H1 (cell line): ENCODE measurements around the gene YY1AP1. TPM values are rescaled to one million over a fixed set of nuclear protein-coding genes. Genes with fewer than 3 reads are reported as not detected.

ENCODE experiments used
- CTCF ChIA-PET: fragments of 300-600 bp; sonication (Branson Sonifier 250); formaldehyde crosslinking; loops from one replicate; lab custom pipeline; 2021; ENCODE audit not compliant: partially characterized antibody; lab: Charles Lee
- POLR2A ChIA-PET: fragments of 300-600 bp; sonication (Branson Sonifier 250); formaldehyde crosslinking; loops from one replicate; lab custom pipeline; 2021; ENCODE audit warnings: inconsistent platforms; ENCODE audit not compliant: partially characterized antibody; lab: Charles Lee
- DNase-seq, 2 experiments: peaks; one replicate each; pipeline versions ENCODE4 v3.0.0 to v3.0.0-alpha.2; 2010 to 2022; ENCODE audit warnings: low spot score in 2 of 2, low read depth in 1 of 2, mixed read lengths in 1 of 2
- FAIRE-seq: peaks from 2 replicates; lab custom pipeline; 2011; peaks lifted over from hg19 to GRCh38; lab: Jason Lieb, UNC
- H2AFZ ChIP-seq: 2 replicates; pipeline ENCODE4 v1.8.1; 2012; ENCODE audit warnings: low read length, inconsistent platforms
- H2AK5ac ChIP-seq: 2 replicates; pipeline ENCODE4 v1.6.1; 2013; ENCODE audit warnings: low read depth, low read length
- H2BK120ac ChIP-seq: replicated peaks from 2 replicates; pipeline ENCODE3; 2013; ENCODE audit warnings: low read depth, low read length, inconsistent platforms
- H2BK12ac ChIP-seq: 2 replicates; pipeline ENCODE4 v1.6.1; 2013; ENCODE audit warnings: low read depth, low read length
- H2BK15ac ChIP-seq: 2 replicates; pipeline ENCODE4 v1.6.1; 2013; ENCODE audit warnings: low read length
- H2BK20ac ChIP-seq: 2 replicates; pipeline ENCODE4 v1.6.1; 2013; ENCODE audit warnings: low read length
- H2BK5ac ChIP-seq: 2 replicates; pipeline ENCODE4 v1.6.1; 2013; ENCODE audit warnings: low read depth, low read length
- H3K14ac ChIP-seq: 2 replicates; pipeline ENCODE4 v1.6.1; 2013; ENCODE audit warnings: inconsistent platforms; ENCODE audit not compliant: insufficient read length
- H3K18ac ChIP-seq: 2 replicates; pipeline ENCODE4 v1.6.1; 2013; ENCODE audit warnings: low read length; ENCODE audit errors: extremely low read depth
- H3K23ac ChIP-seq: 2 replicates; pipeline ENCODE4 v1.6.1; 2013; ENCODE audit warnings: inconsistent platforms; ENCODE audit not compliant: insufficient read length
- H3K23me2 ChIP-seq: 2 replicates; pipeline ENCODE4 v1.6.1; 2013; ENCODE audit warnings: low read depth, low read length
- H3K27ac ChIP-seq: 2 replicates; pipeline ENCODE4 v1.6.1; 2011; ENCODE audit warnings: low read depth, low read length, inconsistent platforms
- H3K27me3 ChIP-seq, 4 experiments: replicated peaks in 1 of 4; 1 replicate in 1 of 4; 2 replicates in 3 of 4; pipeline versions ENCODE4 v1.6.1 to v1.8.1; 2011 to 2013; ENCODE audit warnings: low read length in 3 of 4, mild to moderate bottlenecking in 3 of 4, inconsistent platforms in 2 of 4, mixed read lengths in 2 of 4, moderate library complexity in 1 of 4; ENCODE audit not compliant: control insufficient read depth in 3 of 4, insufficient read depth in 3 of 4; ENCODE audit errors: extremely low read depth in 1 of 4
- H3K36me3 ChIP-seq, 4 experiments: 2 replicates each; pipeline versions ENCODE4 v1.6.1 to v1.8.1; 2011 to 2013; ENCODE audit warnings: mild to moderate bottlenecking in 4 of 4, low read length in 3 of 4, moderate library complexity in 2 of 4, control low read depth in 1 of 4, inconsistent platforms in 1 of 4; ENCODE audit not compliant: insufficient read depth in 4 of 4, control insufficient read depth in 2 of 4
- H3K4ac ChIP-seq: replicated peaks from 2 replicates; pipeline ENCODE3; 2013; ENCODE audit warnings: low read length, low read depth, mixed read lengths, inconsistent platforms; ENCODE audit not compliant: insufficient read length
- H3K4me1 ChIP-seq, 4 experiments: replicated peaks in 1 of 4; 1 replicate in 1 of 4; 2 replicates in 3 of 4; pipeline versions ENCODE4 v1.6.1 to v1.8.1; 2011 to 2013; ENCODE audit warnings: low read length in 3 of 4, inconsistent platforms in 2 of 4, mixed read lengths in 1 of 4; ENCODE audit not compliant: insufficient read depth in 4 of 4, control insufficient read depth in 3 of 4
- H3K4me2 ChIP-seq, 2 experiments: 2 replicates each; pipeline versions ENCODE4 v1.6.1 to v1.8.1; 2011 to 2013; ENCODE audit warnings: low read depth in 2 of 2, low read length in 2 of 2, control low read depth in 1 of 2, inconsistent platforms in 1 of 2, mild to moderate bottlenecking in 1 of 2; ENCODE audit not compliant: insufficient read depth in 1 of 2
- H3K4me3 ChIP-seq, 4 experiments: fragments of 200-600, 300-600 bp in 1 of 4; sonication (generic), shearing (Covaris generic), sonication (Bioruptor Twin) in 1 of 4; 2 replicates each; pipeline versions ENCODE4 v1.5.1 to v1.8.1; 2011 to 2016; ENCODE audit warnings: low read length in 4 of 4, low read depth in 3 of 4, control low read depth in 2 of 4, inconsistent platforms in 2 of 4, mild to moderate bottlenecking in 2 of 4, mixed read lengths in 1 of 4, moderate library complexity in 1 of 4; ENCODE audit not compliant: insufficient read depth in 2 of 4; ENCODE audit errors: extremely low read depth in 1 of 4
- H3K56ac ChIP-seq: replicated peaks from 2 replicates; pipeline ENCODE3; 2013; ENCODE audit warnings: low read depth, mild to moderate bottlenecking, mixed read lengths, low read length, inconsistent platforms; ENCODE audit not compliant: insufficient read length
- H3K79me1 ChIP-seq: 2 replicates; pipeline ENCODE4 v1.6.1; 2013; ENCODE audit warnings: low read depth, low read length, control low read depth
- H3K79me2 ChIP-seq, 2 experiments: 2 replicates each; pipeline versions ENCODE4 v1.6.1 to v1.8.1; 2012 to 2013; ENCODE audit warnings: low read length in 2 of 2, mild to moderate bottlenecking in 2 of 2, inconsistent platforms in 1 of 2; ENCODE audit not compliant: insufficient read depth in 2 of 2, control insufficient read depth in 1 of 2
- H3K9ac ChIP-seq, 4 experiments: replicated peaks in 1 of 4; 1 replicate in 1 of 4; 2 replicates in 3 of 4; pipeline versions ENCODE4 v1.6.1 to v1.8.1; 2011 to 2013; ENCODE audit warnings: low read depth in 3 of 4, low read length in 3 of 4, control low read depth in 2 of 4, mild to moderate bottlenecking in 2 of 4, moderate library complexity in 2 of 4, inconsistent platforms in 1 of 4; ENCODE audit errors: extremely low read depth in 1 of 4
- H3K9me3 ChIP-seq, 2 experiments: 2 replicates each; pipeline versions ENCODE4 v1.6.1 to v1.8.1; 2012 to 2013; ENCODE audit warnings: mild to moderate bottlenecking in 2 of 2, moderate library complexity in 2 of 2, control low read depth in 1 of 2, inconsistent platforms in 1 of 2, low read depth in 1 of 2, low read length in 1 of 2, mixed read lengths in 1 of 2; ENCODE audit not compliant: insufficient read depth in 2 of 2
- H4K20me1 ChIP-seq, 2 experiments: replicated peaks in 1 of 2; 2 replicates each; pipeline versions ENCODE3 to v1.8.1; 2011 to 2013; ENCODE audit warnings: inconsistent platforms in 2 of 2, low read length in 2 of 2, mild to moderate bottlenecking in 1 of 2; ENCODE audit not compliant: insufficient read depth in 2 of 2, control insufficient read depth in 1 of 2
- H4K5ac ChIP-seq: 2 replicates; pipeline ENCODE4 v1.6.1; 2013; ENCODE audit warnings: low read length, low read depth, mixed read lengths, inconsistent platforms; ENCODE audit not compliant: insufficient read length
- H4K8ac ChIP-seq: 2 replicates; pipeline ENCODE4 v1.8.0; 2013; ENCODE audit warnings: mild to moderate bottlenecking, moderate library complexity, low read length, inconsistent platforms; ENCODE audit not compliant: insufficient read depth; ENCODE audit errors: extremely low read depth
- H4K91ac ChIP-seq: replicated peaks from 2 replicates; pipeline ENCODE3; 2013; ENCODE audit warnings: low read length, mixed read lengths, inconsistent platforms; ENCODE audit not compliant: insufficient read length
- ASH2L ChIP-seq: fragments of 200-600, 300-600 bp; sonication (generic); IDR thresholded peaks from one replicate; pipeline ENCODE4 v1.7.1; 2017; ENCODE audit warnings: low read length
- CBX8 ChIP-seq: fragments of 300-800, 300-1000 bp; sonication (generic); IDR thresholded peaks from 2 replicates; pipeline ENCODE4 v1.7.1; 2016; ENCODE audit warnings: low read depth, low read length, borderline replicate concordance
- CEBPB ChIP-seq: IDR thresholded peaks from 2 replicates; pipeline ENCODE4 v1.6.1; 2012; ENCODE audit warnings: low read depth, low read length
- NRF1 ChIP-seq: IDR thresholded peaks from 2 replicates; pipeline ENCODE4 v1.6.1; 2011; ENCODE audit warnings: mild to moderate bottlenecking, low read depth, low read length, improper control_type of control experiment
- WGBS, 2 experiments: shearing (Covaris generic) in 1 of 2; methylation state at CpG; one replicate each; pipeline versions ENCODE4 v1.1.6 to v1.1.7; 2013 to 2015; ENCODE audit warnings: low lambda C conversion rate in 2 of 2, mixed read lengths in 2 of 2, inconsistent platforms in 1 of 2, low coverage in 1 of 2, missing lambda C conversion rate in 1 of 2; ENCODE audit not compliant: insufficient replicate concordance in 2 of 2, insufficient coverage in 1 of 2, insufficient read length in 1 of 2; ENCODE audit errors: extremely low coverage in 1 of 2, missing lambda C conversion rate in 1 of 2; 5-methylcytosine and 5-hydroxymethylcytosine counted together
- polyA plus RNA-seq, 7 experiments: library from polyadenylated mRNA; depleted of rRNA in 3 of 7; stranded (reverse) in 5 of 7; unstranded in 2 of 7; fragments of >200 nt in 5 of 7; fragments of 200-250 nt in 2 of 7; gene quantifications; 1 replicate in 5 of 7; 2 replicates in 1 of 7; 4 replicates in 1 of 7; pipeline versions ENCODE4 v1.2.1 to v1.2.3, GENCODE V29; 2011 to 2013; ENCODE audit warnings: missing spikeins in 2 of 7, mixed read lengths in 2 of 7
- total RNA-seq: library from RNA; stranded (reverse); fragmentation: NEBNext Ultra II Directional; extraction: Animal tissue kit (Norgen Biotek cat#: 25700); gene quantifications from 2 replicates; pipeline ENCODE4 v1.2.1, GENCODE V29; 2021

Gene YY1AP1
- total and polyA plus RNA-seq, 2 of the 8 experiments (the other 6 are each of a cell fraction or from before 2014, with no cell fraction given) = 44.2 to 48.6 TPM

DNA sequence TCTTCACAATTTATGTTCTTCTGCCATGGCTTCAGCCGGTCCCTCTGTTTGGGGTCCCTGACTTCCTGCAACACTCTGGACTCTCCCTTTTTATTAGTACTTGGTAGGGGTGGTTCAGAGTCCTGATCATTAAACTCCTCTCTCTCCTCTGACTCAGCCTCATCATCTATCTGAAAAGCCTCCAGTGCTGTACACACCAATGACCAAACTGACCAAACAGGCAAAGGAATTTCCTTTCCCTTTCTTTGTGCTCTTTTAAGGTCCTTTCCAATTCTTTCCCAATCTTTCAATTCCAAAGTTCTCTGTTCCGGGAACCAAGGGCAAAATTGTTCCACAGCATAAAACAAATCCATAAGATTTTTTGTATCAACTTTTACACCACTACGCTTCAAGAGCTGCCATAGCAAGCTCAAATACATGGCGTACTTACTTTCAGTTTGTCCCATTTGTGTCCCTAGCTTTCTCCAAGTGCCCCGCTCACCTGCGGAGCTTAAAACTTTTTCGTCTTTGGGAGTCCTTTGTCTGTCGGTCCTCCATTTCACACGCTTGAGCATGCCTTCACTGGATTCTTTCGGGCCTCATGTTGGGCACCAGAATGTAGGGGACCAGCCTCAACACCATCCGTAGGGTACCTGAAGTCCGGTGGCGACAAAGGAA is 9.9 kb upstream of the YY1AP1 start:
- H3K27me3 ChIP-seq = no peaks in the 10 kb centered on the region
- 83% methylated on average over 13 of the region's 13 CpGs; no CpG with 5 or more reads in 1 of the 2 experiments for WGBS, 2 experiments
- DNase-seq = peak in 1 of 2 experiments; percentile 33

More for the DNA sequence above, 9.9 kb upstream of the YY1AP1 start:
- peaks cover 0 to 6% (median 0%) of the 10 kb centered on the region in 4 experiments; a peak in 1 of 8 replicates for H3K36me3 ChIP-seq
- H2BK12ac ChIP-seq = no peak overlapping the region
- no peak overlapping the region for H3K14ac ChIP-seq
- POLR2A ChIA-PET = interaction anchor here (0.8 kb wide), 1 partner anchor 174 kb away, joined by 3 read pairs; no protein-coding TSS in a partner anchor
- no peak overlapping the region for H3K23ac ChIP-seq
- no peaks in the 10 kb centered on the region for H3K23me2 ChIP-seq
- H2BK120ac ChIP-seq = no peak overlapping the region
- no peak overlapping the region for H4K91ac ChIP-seq
- H3K56ac ChIP-seq = no peak overlapping the region
- H3K4me1 ChIP-seq = peaks cover 0 to 3% (median 0%) of the 10 kb centered on the region in 4 experiments; a peak in 1 of 7 replicates
- no peak overlapping the region for H2BK15ac ChIP-seq
- H3K27ac ChIP-seq = no peak overlapping the region
- peaks cover 5% of the 10 kb centered on the region for H3K79me1 ChIP-seq
- FAIRE-seq = no peak
- no peak overlapping the region for H3K4me3 ChIP-seq
- no peak overlapping the region for H4K5ac ChIP-seq
- no peak overlapping the region for H2BK20ac ChIP-seq
- peaks cover 8 to 78% of the 10 kb centered on the region in 2 experiments; a peak in 3 of 4 replicates for H3K79me2 ChIP-seq
- H3K4ac ChIP-seq = no peak overlapping the region
- H4K8ac ChIP-seq = no peak overlapping the region
- no peak overlapping the region for H3K4me2 ChIP-seq
- no peak overlapping the region for H2AFZ ChIP-seq
- no peaks in the 10 kb centered on the region; a peak in 2 of 4 replicates for H3K9me3 ChIP-seq
- no peak overlapping the region for H2AK5ac ChIP-seq
- no peaks in the 10 kb centered on the region for H4K20me1 ChIP-seq
- no peak overlapping the region for H3K18ac ChIP-seq
- no peak for TF ChIP-seq CEBPB
- no peak for TF ChIP-seq ASH2L
- TF ChIP-seq NRF1 = no peak
- no peak for TF ChIP-seq CBX8
- H3K9ac ChIP-seq = no peak overlapping the region
- CTCF ChIA-PET = no interaction called here
- H2BK5ac ChIP-seq = no peak overlapping the region
